ENCODE data around the gene DNPH1.
A peak's percentile ranks its signal among the peaks of the same experiment; 100 is the strongest.

The DNPH1 gene

GRCh38 chr6:43211955-43212354 lies 17.3 kb downstream of the DNPH1 start:
- no peak for DNase-seq (ENCODE audit: low read depth)

- DNase-seq (ENCODE audit: low read depth): no peak
Observed at GRCh38 chr6:43207286-43207685, 22.0 kb downstream of the DNPH1 start.

- DNase-seq (ENCODE audit: low read depth): no peak
Observed at GRCh38 chr6:43205849-43206248, 23.4 kb downstream of the DNPH1 start.

DNA sequence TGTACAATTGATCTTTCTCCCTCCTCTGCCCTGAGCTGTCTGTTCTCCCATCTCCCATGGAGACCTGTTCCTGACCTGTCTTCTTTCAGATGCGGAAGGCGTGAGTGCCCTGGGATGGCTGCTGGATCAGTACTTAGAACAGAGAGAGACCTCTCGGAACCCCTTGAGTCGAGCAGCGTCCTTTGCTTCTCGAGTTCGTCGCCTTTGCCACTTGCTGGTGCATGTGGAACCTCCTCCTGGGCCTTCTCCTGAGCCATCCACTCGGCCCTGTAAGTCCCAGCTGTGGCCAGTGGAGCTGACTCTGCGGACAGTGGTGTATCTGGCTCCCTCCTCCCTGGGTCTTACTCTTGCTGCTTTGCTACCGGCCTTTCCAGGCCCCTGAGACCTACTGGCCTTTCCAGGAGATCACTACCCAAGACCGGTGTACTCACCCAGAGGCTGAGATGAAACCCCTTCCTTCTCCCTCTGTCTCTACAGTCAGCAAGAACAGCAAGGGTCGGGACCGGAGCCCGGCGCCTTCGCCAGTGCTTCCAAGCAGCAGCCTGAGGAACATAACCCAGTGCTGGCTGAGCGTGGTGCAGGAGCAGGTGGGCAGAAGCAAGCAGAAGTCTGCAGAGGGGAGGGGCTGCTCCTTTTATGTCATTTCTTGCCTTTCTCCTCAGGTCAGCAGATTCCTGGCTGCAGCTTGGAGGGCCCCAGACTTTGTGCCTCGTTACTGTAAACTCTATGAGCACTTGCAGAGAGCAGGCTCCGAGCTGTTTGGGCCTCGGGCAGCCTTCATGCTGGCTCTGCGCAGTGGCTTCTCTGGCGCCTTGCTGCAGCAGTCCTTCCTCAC lies 24.8 kb downstream of the DNPH1 start:
- DNase-seq (ENCODE audit: low read depth): no peak

GRCh38 chr6:43203718-43204095 lies 25.6 kb downstream of the DNPH1 start:
- no peak for DNase-seq (ENCODE audit: low read depth)

- DNase-seq (ENCODE audit: low read depth): no peak
Observed at GRCh38 chr6:43203029-43203717, 26.1 kb downstream of the DNPH1 start.

DNA sequence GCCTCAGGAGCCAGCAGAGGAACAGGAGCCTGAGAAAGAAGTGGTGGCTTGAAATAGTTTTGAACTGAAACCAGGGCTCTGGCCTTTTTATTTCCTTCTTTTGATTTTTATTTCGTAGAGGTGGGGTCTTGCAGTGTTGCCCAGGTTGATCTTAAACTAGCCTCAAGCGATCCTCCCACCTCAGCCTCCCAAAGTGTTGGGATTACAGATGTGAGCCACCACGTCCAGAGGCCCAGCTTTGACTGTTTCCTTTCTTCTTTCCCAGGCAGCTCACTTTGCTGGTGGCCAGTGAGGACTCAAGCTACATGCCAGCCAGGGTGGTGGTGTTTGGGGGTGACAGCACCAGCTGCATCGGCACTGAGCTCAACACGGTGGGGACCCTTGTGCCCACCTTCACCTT lies 26.8 kb downstream of the DNPH1 start:
- no peak for DNase-seq (ENCODE audit: low read depth)

- DNase-seq (ENCODE audit: low read depth): no peak
Observed at GRCh38 chr6:43200541-43200940, 28.7 kb downstream of the DNPH1 start.

- DNase-seq (ENCODE audit: low read depth): no peak
Observed at GRCh38 chr6:43199912-43200311, 29.4 kb downstream of the DNPH1 start.

- no peak for DNase-seq (ENCODE audit: low read depth)
Observed at GRCh38 chr6:43196337-43196736, 32.9 kb downstream of the DNPH1 start.

DNA sequence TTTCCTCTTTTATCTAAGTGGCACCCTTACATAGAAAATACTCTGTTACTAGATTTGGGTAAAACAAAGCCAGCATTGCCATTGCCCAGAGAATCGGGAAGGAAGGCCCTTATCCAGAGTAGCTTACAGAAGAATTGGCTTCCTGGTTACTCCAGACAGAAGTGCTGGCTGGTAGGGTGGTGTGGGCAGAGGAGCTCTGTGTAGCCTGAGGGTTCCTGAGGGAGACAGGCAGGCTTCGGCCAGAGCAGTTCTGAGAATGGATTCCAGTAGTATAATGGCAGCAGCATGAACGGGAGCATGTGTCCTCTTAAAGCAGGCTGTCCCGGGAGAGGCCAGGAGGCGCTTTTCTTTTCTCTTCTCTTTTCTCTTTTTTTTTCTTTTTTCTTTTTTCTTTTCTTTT lies 35.4 kb downstream of the DNPH1 start:
- no peak for DNase-seq (ENCODE audit: low read depth)

GRCh38 chr6:43192911-43193310 lies 36.4 kb downstream of the DNPH1 start:
- DNase-seq (ENCODE audit: low read depth): no peak

- DNase-seq (ENCODE audit: low read depth): no peak
Observed at GRCh38 chr6:43189776-43190304, 39.4 kb downstream of the DNPH1 start.

DNA sequence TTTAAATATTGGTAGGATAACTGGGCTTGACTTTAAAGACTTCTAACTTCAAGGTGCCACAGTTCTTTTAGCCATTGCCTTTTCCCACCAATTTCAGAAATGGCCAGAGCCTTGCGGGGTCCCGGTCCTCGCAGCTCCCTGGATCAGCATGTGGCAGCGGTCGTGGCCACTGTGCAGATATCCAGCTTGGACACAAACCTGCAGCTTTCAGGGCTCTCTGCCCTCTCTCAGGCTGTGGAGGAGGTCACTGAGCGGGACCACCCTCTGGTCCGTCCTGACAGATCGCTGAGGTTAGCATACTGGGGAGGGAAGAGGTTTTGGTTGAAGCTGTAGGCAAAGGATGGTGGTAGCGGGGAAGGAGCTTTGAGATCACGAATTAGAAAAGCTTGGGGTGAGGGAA lies 40.9 kb downstream of the DNPH1 start:
- no peak for DNase-seq (ENCODE audit: low read depth)

- DNase-seq (ENCODE audit: low read depth): no peak
Observed at GRCh38 chr6:43187821-43188220, 41.5 kb downstream of the DNPH1 start.

GRCh38 chr6:43186706-43187105 lies 42.6 kb downstream of the DNPH1 start:
- no peak for DNase-seq (ENCODE audit: low read depth)

DNA sequence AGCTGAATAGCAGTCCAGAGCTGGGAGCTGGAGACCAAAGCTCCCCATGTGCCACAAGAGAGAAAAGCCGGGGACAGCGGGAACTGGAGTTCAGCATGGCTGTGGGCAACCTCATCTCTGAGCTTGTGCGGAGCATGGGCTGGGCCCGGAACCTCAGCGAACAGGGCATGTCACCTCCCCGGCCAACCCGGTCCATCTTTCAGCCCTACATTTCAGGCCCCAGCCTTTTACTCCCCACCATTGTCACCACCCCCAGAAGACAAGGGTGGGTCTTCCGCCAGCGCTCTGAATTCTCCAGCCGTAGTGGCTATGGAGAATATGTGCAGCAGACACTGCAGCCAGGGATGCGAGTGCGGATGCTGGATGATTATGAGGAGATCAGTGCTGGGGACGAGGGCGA lies 43.3 kb downstream of the DNPH1 start:
- DNase-seq (ENCODE audit: low read depth): no peak

DNA sequence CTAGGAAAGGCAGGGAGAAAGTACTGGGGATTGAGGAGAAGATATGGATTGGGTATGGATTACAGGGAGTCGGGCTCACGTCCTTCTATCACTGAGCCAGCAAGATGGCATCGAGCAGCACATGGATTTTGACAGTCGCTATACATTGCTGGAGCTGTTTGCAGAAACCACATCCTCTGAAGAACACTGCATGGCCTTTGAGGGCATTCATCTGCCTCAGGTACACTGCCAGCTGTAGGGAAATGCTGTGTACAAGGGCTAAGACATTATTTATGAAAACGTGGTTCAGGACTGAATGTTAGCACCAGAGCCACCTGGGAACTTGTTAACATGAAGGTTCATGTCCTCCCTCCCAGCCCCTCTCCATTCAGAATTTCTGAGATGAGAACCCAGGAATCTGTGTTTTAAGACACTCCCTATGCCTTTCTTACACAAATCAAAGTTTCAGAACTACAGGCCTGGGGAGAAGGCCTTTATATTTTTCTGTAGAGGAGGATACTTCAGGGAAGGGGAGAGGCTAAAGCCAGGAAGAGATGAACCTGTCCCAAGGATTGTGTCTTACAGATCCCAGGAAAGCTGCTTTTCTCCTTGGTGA lies 43.8 kb downstream of the DNPH1 start:
- DNase-seq (ENCODE audit: low read depth): no peak

GRCh38 chr6:43184268-43184985 lies 44.9 kb downstream of the DNPH1 start:
- DNase-seq (ENCODE audit: low read depth): no peak

GRCh38 chr6:43183441-43183840 lies 45.8 kb downstream of the DNPH1 start:
- DNase-seq (ENCODE audit: low read depth): no peak

DNA sequence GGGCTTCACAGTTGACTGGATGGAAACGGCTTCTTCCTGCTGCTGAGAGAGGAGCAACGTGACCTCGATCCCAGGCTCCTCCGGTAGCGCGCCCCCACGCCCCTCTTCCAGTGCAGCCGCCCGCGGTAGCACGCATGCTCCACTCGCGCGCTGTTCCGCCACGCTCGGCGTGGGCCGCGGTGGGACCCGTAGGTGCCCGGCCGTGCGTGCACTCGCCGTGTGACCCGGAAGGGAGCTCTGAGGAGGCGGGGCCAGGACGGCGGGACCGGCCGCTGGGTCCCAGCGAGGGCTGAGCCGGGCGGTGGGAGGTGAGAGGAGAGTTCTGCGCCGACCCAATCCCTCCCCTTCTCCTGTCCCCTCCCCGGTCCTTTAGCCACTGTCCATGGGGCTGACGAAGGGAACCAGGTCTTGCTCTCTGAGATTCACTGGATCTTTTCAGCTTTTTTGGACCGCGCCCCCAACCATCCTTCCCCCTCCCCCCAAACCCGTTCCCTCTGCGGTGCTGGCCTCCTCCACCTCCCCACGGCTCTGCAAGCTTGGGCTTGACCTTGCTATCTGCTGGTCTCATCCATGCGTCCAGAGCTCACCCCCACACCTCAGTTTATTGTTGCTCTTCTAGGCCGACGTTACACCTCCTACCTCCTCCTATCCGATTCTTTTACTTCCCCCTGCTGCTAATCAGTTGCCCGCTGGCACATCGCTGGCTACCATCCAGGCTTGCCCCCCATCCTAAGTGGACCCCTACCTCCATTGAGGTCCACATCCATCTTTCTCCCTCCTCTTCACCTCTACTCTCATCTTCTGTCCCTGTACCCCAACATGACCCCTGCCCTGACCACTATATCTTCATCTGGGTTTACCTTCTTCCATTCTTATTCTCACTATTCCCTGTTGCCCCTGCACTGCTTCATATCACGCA lies 47.1 kb downstream of the DNPH1 start, which contains the start of gene CUL9:
CUL9 (plus strand) TSS at position 255 of the 919 bp plus-strand sequence. CDS start 2,115 bp downstream, outside the sequence.
- peak; percentile 77 for DNase-seq (ENCODE audit: low read depth)

All from ELR (cell line).